Measurements from ENCODE around the gene BACE1.

The BACE1 gene

GRCh38 chr11:117259417-117259816 lies 56.6 kb downstream of the BACE1 start:
- no peak overlapping the region for H3K9ac ChIP-seq

GRCh38 chr11:117258576-117258975 lies 57.5 kb downstream of the BACE1 start:
- Histone ChIP-seq H3K36me3 (ENCODE audit: control insufficient read depth, insufficient read depth, low read length) (no peaks in the 10 kb centered on the region), H3K27me3 (ENCODE audit: control insufficient read depth, insufficient read depth, low read length) (no peaks in the 10 kb centered on the region), H3K4me3 (ENCODE audit: low read depth, low read length) (no peak overlapping the region), H3K4me1 (no peaks in the 10 kb centered on the region), H3K9ac (no peak overlapping the region), H3K4me2 (ENCODE audit: low read length) (no peak overlapping the region), H3K9me3 (ENCODE audit: control insufficient read depth, low read length) (no peaks in the 10 kb centered on the region), H3K79me2 (no peaks in the 10 kb centered on the region), H3K27ac (no peak overlapping the region), H2AFZ (no peak overlapping the region)
- no peak for TF ChIP-seq CTCF (IDR thresholded peaks at IDR 0.05)

More at GRCh38 chr11:117259417-117259816, 56.6 kb downstream of the BACE1 start:
- Histone ChIP-seq H3K4me3 (ENCODE audit: low read depth, low read length) (no peak overlapping the region), H3K4me2 (ENCODE audit: low read length) (no peak overlapping the region), H3K79me2 (no peaks in the 10 kb centered on the region), H3K4me1 (no peaks in the 10 kb centered on the region), H2AFZ (no peak overlapping the region), H3K27ac (no peak overlapping the region), H3K9me3 (ENCODE audit: control insufficient read depth, low read length) (no peaks in the 10 kb centered on the region), H3K36me3 (ENCODE audit: control insufficient read depth, insufficient read depth, low read length) (no peaks in the 10 kb centered on the region), H3K27me3 (ENCODE audit: control insufficient read depth, insufficient read depth, low read length) (no peaks in the 10 kb centered on the region)
- TF ChIP-seq CTCF (IDR thresholded peaks at IDR 0.05), result no peak

- no peak for TF ChIP-seq CTCF (IDR thresholded peaks at IDR 0.05)
- Histone ChIP-seq H3K9ac (no peak overlapping the region), H3K27ac (no peak overlapping the region), H3K9me3 (ENCODE audit: control insufficient read depth, low read length) (no peaks in the 10 kb centered on the region), H3K4me1 (no peaks in the 10 kb centered on the region), H3K27me3 (ENCODE audit: control insufficient read depth, insufficient read depth, low read length) (no peaks in the 10 kb centered on the region), H3K36me3 (ENCODE audit: control insufficient read depth, insufficient read depth, low read length) (no peaks in the 10 kb centered on the region), H3K79me2 (no peaks in the 10 kb centered on the region), H3K4me3 (ENCODE audit: low read depth, low read length) (no peak overlapping the region), H3K4me2 (ENCODE audit: low read length) (no peak overlapping the region), H2AFZ (no peak overlapping the region)
Observed at GRCh38 chr11:117256573-117256972, 59.5 kb downstream of the BACE1 start.

GRCh38 chr11:117255966-117256365 lies 60.1 kb downstream of the BACE1 start:
- no peak overlapping the region for H3K4me3 ChIP-seq (ENCODE audit: low read depth, low read length)
- H3K9ac ChIP-seq, result no peak overlapping the region
- H3K79me2 ChIP-seq, result no peaks in the 10 kb centered on the region
- H3K36me3 ChIP-seq (ENCODE audit: control insufficient read depth, insufficient read depth, low read length), result no peaks in the 10 kb centered on the region
- no peaks in the 10 kb centered on the region for H3K27me3 ChIP-seq (ENCODE audit: control insufficient read depth, insufficient read depth, low read length)
- H3K27ac ChIP-seq, result no peak overlapping the region
- H3K4me1 ChIP-seq, result no peaks in the 10 kb centered on the region
- no peak overlapping the region for H3K4me2 ChIP-seq (ENCODE audit: low read length)
- no peaks in the 10 kb centered on the region for H3K9me3 ChIP-seq (ENCODE audit: control insufficient read depth, low read length)
- no peak overlapping the region for H2AFZ ChIP-seq
- TF ChIP-seq CTCF (IDR thresholded peaks at IDR 0.05), result no peak

GRCh38 chr11:117251506-117251905 lies 64.5 kb downstream of the BACE1 start:
- Histone ChIP-seq H3K27ac (no peak overlapping the region), H3K36me3 (ENCODE audit: control insufficient read depth, insufficient read depth, low read length) (no peaks in the 10 kb centered on the region), H3K4me2 (ENCODE audit: low read length) (no peak overlapping the region), H3K4me1 (no peaks in the 10 kb centered on the region), H3K27me3 (ENCODE audit: control insufficient read depth, insufficient read depth, low read length) (no peaks in the 10 kb centered on the region), H2AFZ (no peak overlapping the region), H3K4me3 (ENCODE audit: low read depth, low read length) (no peak overlapping the region), H3K9me3 (ENCODE audit: control insufficient read depth, low read length) (no peaks in the 10 kb centered on the region), H3K9ac (no peak overlapping the region), H3K79me2 (no peaks in the 10 kb centered on the region)
- TF ChIP-seq CTCF (IDR thresholded peaks at IDR 0.05), result no peak
